NCI-H2227 treated with DMSO at 0.1 percent for 48 hours (cell line): Measurements from ENCODE around the gene ATP1A4.
"Not testable (repeated sequence)": the region's sequence is repeated elsewhere in the genome, so short reads cannot be mapped to it uniquely, and the experiment has no call there.

Experiments used
- DNase-seq: peaks from one replicate; lab custom pipeline; 2025; lab: John Stamatoyannopoulos, UW

The ATP1A4 gene

GRCh38 chr1:160124705-160125478 is 26.5 kb upstream of the ATP1A4 start:
- DNase-seq, result no peak

- DNase-seq, result no peak
These were observed 25.7 kb upstream of the ATP1A4 start for GRCh38 chr1:160125746-160126145.

DNA sequence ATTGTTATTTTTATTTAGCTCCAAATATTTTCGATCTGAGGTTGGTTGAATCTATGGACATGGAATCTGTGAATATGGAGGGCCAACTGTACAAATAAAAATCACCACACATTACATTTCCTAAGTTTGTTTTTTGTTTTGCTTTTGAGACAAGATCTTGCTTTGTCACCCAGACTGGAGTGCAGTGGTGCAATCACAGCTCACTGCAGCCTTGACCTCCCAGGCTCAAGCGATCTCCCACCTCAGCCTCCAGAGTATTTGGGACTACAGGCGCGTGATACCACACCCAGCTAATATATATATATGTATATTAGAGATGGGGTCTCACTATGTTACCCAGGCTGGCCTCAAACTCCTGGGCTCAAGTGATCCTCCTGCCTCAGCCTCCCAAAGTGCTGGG is 25.1 kb upstream of the ATP1A4 start:
- DNase-seq, result not testable (repeated sequence)

DNA sequence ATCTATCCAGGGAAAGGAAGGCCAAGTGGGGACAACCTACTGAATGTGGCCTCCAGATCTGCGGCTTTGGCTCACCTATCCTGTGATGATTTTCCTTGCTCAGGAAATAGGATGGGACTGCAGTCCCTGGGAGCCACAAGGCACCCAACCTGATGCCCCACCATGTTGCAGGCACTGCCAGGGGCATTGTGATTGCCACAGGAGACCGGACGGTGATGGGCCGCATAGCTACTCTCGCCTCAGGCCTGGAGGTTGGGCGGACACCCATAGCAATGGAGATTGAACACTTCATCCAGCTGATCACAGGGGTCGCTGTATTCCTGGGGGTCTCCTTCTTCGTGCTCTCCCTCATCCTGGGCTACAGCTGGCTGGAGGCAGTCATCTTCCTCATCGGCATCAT is 24.0 kb upstream of the ATP1A4 start:
- no peak for DNase-seq

GRCh38 chr1:160127865-160128523 is 23.4 kb upstream of the ATP1A4 start:
- DNase-seq, result no peak

GRCh38 chr1:160128636-160129035 is 22.8 kb upstream of the ATP1A4 start:
- no peak for DNase-seq

- no peak for DNase-seq
These were observed 22.4 kb upstream of the ATP1A4 start for GRCh38 chr1:160129046-160129445.

DNA sequence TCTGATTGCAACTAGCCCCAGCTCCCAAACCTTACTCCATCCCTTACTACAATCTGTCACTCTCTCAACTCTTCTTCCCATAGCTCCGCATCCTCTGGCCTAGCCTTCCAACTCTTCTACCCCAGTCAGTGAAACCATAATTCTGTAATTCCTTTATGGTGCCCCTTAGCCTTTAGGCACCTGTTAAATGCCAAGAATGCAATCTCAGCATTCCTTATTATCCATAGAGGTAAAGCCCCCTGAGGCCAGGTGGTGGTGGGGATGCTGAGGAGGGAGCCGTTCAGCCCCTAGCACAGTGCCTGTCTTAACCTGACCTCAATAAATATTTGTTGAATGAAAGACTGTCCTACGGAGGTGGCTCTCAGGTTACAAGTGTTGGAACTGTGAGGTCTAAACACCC is 21.8 kb upstream of the ATP1A4 start:
- DNase-seq, result no peak

GRCh38 chr1:160129966-160130365 is 21.4 kb upstream of the ATP1A4 start:
- DNase-seq, result no peak

DNA sequence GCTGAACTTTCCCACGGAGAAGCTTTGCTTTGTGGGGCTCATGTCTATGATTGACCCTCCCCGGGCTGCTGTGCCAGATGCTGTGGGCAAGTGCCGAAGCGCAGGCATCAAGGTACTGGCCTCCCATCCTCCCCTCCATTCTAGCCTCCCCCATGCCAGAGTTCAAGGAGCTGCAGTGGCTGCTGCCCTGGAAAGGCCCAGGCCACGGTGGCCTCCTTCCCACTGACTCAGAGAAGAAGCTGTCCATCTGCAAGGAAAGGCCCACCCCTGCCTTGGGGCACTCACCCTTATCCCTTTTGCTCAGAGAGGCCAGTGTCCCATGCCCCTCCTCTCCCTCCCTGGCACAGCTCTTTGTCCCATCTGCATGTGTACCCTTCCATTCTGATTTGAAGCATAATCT is 20.9 kb upstream of the ATP1A4 start:
- no peak for DNase-seq

DNA sequence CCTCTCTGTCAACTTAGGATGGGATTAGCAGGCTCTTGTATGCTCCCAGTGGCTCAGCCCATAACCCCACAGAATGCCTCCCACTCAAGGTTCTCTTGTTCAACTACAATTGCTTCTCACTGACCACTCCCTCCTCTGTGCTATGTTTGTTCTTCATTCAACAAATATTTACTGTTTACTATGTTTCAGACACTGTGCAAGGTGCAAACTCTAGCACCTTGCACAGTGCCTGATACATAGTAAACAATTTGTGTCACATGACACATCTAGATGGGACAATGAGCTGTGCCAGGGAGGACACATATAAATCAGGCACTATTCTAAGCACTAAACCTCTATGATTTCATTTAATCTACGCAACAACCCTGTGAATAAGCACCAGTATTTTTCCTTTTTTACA is 20.5 kb upstream of the ATP1A4 start:
- no peak for DNase-seq

- DNase-seq, result no peak
These were observed 19.4 kb upstream of the ATP1A4 start for GRCh38 chr1:160131803-160132565.

- DNase-seq, result no peak
These were observed 17.2 kb upstream of the ATP1A4 start for GRCh38 chr1:160133990-160134770.

DNA sequence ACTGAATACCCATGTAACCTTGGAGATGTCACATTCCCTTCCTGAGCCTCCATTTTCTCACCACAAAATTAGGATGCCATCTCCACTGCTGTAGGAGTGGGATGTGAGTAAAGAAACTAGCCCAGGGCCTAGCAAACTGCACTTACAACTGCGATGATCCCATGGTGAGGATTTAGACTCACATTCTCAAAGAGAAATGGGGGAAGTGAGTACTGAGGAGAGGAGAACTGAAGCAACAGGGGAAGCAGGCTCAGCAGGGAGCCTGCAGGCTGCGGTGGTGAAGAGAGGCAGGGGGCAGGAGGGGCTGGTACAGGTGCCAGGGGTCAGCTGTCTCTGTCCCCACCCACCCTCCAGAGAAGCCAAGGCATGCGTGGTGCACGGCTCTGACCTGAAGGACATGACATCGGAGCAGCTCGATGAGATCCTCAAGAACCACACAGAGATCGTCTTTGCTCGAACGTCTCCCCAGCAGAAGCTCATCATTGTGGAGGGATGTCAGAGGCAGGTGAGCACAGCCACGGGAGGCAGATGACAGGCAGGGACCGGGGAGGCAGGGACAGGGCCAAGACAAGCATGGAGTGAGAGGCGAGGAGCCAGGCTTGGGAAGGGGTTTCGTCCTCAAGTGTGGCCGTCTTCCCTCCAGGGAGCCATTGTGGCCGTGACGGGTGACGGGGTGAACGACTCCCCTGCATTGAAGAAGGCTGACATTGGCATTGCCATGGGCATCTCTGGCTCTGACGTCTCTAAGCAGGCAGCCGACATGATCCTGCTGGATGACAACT is 16.4 kb upstream of the ATP1A4 start:
- no peak for DNase-seq

- no peak for DNase-seq
These were observed 15.1 kb upstream of the ATP1A4 start for GRCh38 chr1:160136121-160136925.

DNA sequence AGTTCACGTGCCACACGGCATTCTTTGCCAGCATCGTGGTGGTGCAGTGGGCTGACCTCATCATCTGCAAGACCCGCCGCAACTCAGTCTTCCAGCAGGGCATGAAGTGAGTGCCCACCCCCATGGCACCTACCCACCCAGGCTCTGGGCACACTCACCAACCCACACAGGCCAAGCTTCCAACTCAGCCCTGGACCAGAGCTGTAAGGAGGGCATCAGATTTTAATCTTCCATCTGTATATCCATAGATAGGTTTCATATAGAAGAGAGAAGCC is 14.5 kb upstream of the ATP1A4 start:
- no peak for DNase-seq

- DNase-seq, result no peak
These were observed 14.1 kb upstream of the ATP1A4 start for GRCh38 chr1:160137216-160137862.

DNA sequence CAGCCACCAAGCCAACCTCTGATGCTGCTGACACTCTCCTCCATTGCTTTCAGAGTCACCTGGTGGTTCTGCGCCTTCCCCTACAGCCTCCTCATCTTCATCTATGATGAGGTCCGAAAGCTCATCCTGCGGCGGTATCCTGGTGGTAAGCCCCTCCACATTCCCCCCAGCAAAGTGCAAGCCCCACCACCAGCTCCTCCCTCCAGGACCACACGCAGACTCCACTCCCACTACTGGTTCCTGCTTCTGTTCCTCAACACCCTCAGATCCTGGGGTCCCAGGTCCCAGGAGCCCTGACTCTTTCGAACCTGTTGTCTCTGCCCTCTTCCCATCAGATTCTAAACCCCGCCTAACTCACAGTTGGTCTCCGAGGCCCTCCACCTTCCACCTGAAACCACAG is 11.6 kb upstream of the ATP1A4 start:
- DNase-seq, result no peak

DNA sequence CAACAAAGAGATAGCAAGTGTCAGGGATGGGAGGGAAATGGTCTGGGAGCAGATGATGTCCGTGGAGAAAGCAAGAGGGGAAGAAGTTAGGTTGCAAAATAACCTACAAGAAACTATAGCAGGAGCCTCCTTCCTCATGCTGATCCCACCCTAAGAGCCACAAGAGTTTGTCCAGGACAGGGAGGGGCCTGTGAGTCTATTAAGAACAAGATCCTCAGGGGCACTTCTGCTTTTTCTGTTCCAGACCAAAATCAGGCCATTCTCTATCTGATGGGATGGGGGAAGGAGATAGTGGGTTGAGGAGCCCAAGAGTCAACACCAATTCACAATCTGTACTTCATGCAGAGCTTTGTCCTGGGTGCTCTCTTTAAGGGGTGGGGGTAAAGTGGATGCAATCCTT is 7.7 kb upstream of the ATP1A4 start:
- no peak for DNase-seq

DNA sequence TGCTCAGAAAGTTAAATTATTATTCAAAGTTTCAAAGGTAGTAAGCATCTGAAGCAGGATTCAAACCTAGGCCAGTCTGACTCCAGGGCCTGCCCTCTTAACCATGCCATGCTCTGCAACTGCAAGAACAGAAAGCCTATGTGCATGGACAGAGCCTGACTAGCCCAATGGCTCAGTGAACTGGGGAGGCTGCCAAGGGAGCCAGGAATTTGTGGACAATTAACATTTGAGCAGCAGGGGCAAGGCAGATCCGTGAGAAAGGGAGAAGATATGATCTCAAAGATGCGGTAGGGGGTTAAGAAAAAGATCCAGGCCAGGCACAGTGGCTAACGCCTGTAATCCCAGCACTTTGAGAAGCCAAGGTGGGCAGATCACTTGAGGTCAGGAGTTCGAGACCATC is 6.5 kb upstream of the ATP1A4 start:
- no peak for DNase-seq
